Vagina (tissue), 2 donors: Measurements from ENCODE around the gene BCOR.

Experiments used
- POLR2AphosphoS5 ChIP-seq, 2 donors: sonication (generic); formaldehyde crosslinking; IDR thresholded peaks; one replicate each; pipeline ENCODE4 v1.9.0; 2017; ENCODE audit warnings: antibody characterized with exemption in 2 of 2, mild to moderate bottlenecking in 2 of 2, low read depth in 1 of 2; ENCODE audit not compliant: insufficient read depth in 1 of 2
- TF ChIP-seq, protein P1 (sequence below), 3 experiments: fragments of 450-650 bp in 2 of 3; fragments of 200-600 bp in 1 of 3; sonication (generic) in 1 of 3; IDR thresholded peaks; one replicate each; pipeline ENCODE4 v1.5.1; 2017 to 2019; ENCODE audit warnings: antibody characterized with exemption in 3 of 3, mild to moderate bottlenecking in 2 of 3, moderate library complexity in 2 of 3

DNA sequence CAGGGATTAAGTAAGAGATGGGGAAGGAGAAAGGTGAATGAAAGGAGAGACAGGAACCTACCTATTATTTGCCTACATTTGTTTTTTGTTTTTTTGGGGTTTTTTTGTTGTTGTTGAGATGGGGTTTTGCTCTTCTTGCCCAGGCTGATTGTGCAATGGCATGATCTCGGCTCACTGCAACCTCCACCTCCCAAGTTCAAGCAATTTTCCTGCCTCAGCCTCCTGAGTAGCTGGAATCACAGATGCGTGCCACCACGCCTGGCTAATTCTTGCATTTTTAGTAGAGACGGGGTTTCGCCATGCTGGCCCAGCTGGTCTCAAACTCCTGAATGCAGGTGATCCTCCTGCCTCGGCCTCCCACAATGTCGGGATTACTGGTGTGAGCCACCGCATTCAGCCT is 57.9 kb downstream of the BCOR start:
- TF ChIP-seq, protein P1, sequence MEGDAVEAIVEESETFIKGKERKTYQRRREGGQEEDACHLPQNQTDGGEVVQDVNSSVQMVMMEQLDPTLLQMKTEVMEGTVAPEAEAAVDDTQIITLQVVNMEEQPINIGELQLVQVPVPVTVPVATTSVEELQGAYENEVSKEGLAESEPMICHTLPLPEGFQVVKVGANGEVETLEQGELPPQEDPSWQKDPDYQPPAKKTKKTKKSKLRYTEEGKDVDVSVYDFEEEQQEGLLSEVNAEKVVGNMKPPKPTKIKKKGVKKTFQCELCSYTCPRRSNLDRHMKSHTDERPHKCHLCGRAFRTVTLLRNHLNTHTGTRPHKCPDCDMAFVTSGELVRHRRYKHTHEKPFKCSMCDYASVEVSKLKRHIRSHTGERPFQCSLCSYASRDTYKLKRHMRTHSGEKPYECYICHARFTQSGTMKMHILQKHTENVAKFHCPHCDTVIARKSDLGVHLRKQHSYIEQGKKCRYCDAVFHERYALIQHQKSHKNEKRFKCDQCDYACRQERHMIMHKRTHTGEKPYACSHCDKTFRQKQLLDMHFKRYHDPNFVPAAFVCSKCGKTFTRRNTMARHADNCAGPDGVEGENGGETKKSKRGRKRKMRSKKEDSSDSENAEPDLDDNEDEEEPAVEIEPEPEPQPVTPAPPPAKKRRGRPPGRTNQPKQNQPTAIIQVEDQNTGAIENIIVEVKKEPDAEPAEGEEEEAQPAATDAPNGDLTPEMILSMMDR (IDR thresholded peaks at IDR 0.05), result no peak
- no peak for TF ChIP-seq POLR2AphosphoS5 (IDR thresholded peaks at IDR 0.05; ENCODE audit: insufficient read depth in 1 of 2, low read depth in 1 of 2)
